GM12892 (cell line): Measurements from ENCODE around the gene ISG20L2.

Experiments
- DNase-seq: peaks from one replicate; pipeline ENCODE4 v3.0.0; 2011; ENCODE audit not compliant: insufficient read length
- FAIRE-seq: peaks from 2 replicates; lab custom pipeline; 2011; peaks lifted over from hg19 to GRCh38; lab: Jason Lieb, UNC
- POLR2A ChIP-seq: IDR thresholded peaks from 2 replicates; pipeline ENCODE4 v1.6.1; 2011; ENCODE audit warnings: low read depth, low read length, control low read depth
- POLR2AphosphoS5 ChIP-seq: IDR thresholded peaks from 2 replicates; pipeline ENCODE4 v1.6.1; 2011; ENCODE audit warnings: low read depth, low read length, control low read depth
- TAF1 ChIP-seq: IDR thresholded peaks from 2 replicates; pipeline ENCODE4 v1.6.1; 2011; ENCODE audit warnings: low read depth, mild to moderate bottlenecking, control low read depth, low read length, borderline replicate concordance

The ISG20L2 gene

GRCh38 chr1:156696755-156697154, 31.8 kb downstream of the ISG20L2 start:
- DNase-seq (no peak), FAIRE-seq (no peak)
- no peak for TF ChIP-seq TAF1
- no peak for TF ChIP-seq POLR2A
- TF ChIP-seq POLR2AphosphoS5, result no peak

DNA sequence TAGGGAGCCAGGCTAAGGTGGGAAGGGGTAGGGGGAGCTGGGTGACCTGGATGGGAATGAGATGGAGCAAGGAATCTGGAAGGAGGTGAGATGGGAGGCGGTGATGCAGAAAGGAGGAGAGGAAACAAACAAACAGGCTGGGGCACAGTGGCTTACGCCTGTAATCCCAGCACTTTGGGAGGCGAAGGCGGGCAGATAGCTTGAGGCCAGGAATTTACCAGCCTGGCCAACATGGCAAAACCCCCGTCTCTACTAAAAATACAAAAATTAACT, 33.9 kb downstream of the ISG20L2 start:
- TF ChIP-seq POLR2AphosphoS5, result no peak
- no peak for TF ChIP-seq POLR2A
- no peak for TF ChIP-seq TAF1
- DNase-seq (no peak), FAIRE-seq (no peak)

DNA sequence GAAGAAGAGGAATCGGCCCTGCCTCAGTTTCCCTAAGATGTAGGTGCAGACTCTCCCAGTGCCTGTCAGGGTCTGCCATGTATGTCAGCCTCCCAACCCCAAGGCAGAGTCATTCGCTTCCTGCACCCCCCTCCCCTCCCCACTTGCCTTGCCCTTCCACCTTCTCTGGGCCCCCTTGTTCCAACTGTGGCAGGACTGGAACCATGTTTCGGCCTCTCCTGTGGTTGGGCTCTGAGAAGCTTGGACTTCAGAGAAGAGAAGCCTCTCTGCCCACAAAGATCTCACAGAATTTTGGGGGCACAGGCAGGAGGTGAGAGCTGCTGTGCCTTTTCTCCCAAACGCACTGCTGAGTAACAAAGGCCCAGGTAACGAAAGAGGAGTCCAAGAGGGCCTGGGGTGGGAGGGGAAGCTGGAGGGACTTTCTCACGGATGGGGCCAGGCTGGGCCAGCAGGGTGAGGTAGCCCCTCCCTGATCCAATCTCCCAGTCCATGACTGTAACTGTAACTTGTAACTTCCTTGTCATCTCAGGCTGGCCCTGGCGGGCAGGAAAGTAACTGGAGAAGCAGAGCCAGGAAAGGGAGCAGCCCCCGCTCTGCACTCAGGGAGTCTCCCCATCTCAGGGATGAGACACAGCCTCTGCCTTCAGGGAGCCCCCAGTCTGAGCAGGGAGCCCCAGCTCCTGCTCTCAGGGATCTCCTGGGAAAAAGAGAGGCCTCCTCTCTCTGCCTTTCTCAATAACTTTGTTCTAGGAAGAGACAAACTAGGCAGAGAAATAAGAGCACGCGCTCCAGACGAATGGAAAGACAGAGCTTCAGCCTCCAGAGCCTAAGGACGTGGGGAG, 34.5 kb downstream of the ISG20L2 start:
- DNase-seq (no peak), FAIRE-seq (no peak)
- TF ChIP-seq POLR2A (no peak), TAF1 (no peak), POLR2AphosphoS5 (no peak)

- TF ChIP-seq POLR2AphosphoS5 (no peak), POLR2A (no peak)
- FAIRE-seq, result no peak
- no peak for DNase-seq
Observed at GRCh38 chr1:156692925-156693847, 35.4 kb downstream of the ISG20L2 start.

DNA sequence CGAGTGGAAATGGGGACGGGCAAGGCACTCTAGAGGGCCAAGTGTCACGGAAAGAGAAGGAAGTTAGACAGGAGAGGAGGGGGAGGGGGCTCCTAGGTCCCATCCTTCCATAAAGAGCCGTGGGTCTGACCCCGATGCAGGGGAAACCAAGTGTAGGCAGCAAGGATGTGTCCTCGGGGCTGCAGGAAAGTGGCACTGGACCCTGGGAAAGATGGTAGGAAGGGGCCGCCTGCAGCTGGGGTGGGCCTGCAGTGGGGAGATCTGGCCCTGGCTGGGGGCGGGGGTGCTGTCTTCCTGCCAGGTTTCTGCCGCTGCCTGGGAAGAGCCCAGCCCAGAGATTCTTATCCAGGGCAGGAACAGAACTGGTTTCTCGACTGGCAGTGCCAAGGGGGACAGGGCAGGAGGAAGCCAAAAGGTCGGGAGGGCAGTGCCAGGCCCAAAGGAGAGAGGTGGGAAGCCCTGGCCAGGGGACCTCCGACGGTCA, 36.1 kb downstream of the ISG20L2 start:
- TF ChIP-seq POLR2A (no peak), POLR2AphosphoS5 (no peak), TAF1 (no peak)
- FAIRE-seq (no peak), DNase-seq (no peak)

GRCh38 chr1:156691665-156692440, 36.7 kb downstream of the ISG20L2 start:
- TF ChIP-seq POLR2A (no peak), POLR2AphosphoS5 (no peak), TAF1 (no peak)
- DNase-seq, result no peak
- no peak for FAIRE-seq

- TF ChIP-seq POLR2AphosphoS5 (no peak), TAF1 (no peak), POLR2A (no peak)
- FAIRE-seq (no peak), DNase-seq (no peak)
Observed at GRCh38 chr1:156691191-156691590, 37.4 kb downstream of the ISG20L2 start.

DNA sequence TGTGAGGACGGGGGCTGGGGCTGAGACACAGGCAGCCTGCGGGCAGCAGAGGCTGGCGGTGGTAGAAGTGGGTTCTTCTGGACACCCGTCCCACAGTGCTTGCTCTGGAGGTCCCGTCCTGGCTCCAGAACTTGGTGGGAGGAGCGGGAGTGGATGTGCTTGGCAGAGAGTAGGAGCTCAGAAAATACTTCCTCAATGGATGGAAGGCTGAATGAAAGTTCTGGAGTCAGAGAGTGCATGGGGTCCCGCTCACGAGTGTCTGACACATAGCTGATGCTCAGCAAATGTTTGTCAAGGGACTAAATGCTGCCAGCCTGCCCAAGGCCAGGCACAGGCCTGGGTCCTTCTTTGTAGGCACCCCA, 37.9 kb downstream of the ISG20L2 start:
- TF ChIP-seq POLR2A (no peak), TAF1 (no peak), POLR2AphosphoS5 (no peak)
- FAIRE-seq (no peak), DNase-seq (no peak)

- no peak for DNase-seq
- TF ChIP-seq POLR2AphosphoS5 (no peak), TAF1 (no peak), POLR2A (no peak)
- FAIRE-seq, result no peak
Observed at GRCh38 chr1:156689953-156690674, 38.5 kb downstream of the ISG20L2 start.
